SK-N-SH (cell line): ENCODE measurements around the gene ARHGEF12.

Experiments
- GABPA ChIP-seq: IDR thresholded peaks from 2 replicates; pipeline ENCODE4 v1.4.0; 2012; ENCODE audit warnings: low read depth, mild to moderate bottlenecking
- NFIC ChIP-seq: IDR thresholded peaks from 2 replicates; pipeline ENCODE4 v1.4.0; 2012; ENCODE audit warnings: borderline replicate concordance
- POLR2AphosphoS5 ChIP-seq: IDR thresholded peaks from 2 replicates; pipeline ENCODE4 v1.6.1; 2012; ENCODE audit warnings: low read depth, low read length
- RCOR1 ChIP-seq: fragments of 150-350 bp; IDR thresholded peaks from 2 replicates; pipeline ENCODE4 v1.6.1; 2017; ENCODE audit warnings: antibody characterized with exemption, low read length
- TAF1 ChIP-seq: IDR thresholded peaks from 2 replicates; pipeline ENCODE4 v1.6.1; 2012; ENCODE audit warnings: low read depth, mild to moderate bottlenecking, low read length, moderate library complexity, borderline replicate concordance
- USF2 ChIP-seq: fragments of 150-350 bp; IDR thresholded peaks from 2 replicates; pipeline ENCODE4 v1.6.1; 2017; ENCODE audit warnings: antibody characterized with exemption, low read length, low read depth, borderline replicate concordance
- YY1 ChIP-seq: IDR thresholded peaks from 2 replicates; pipeline ENCODE4 v1.4.0; 2012; ENCODE audit warnings: low read depth, mild to moderate bottlenecking
- TF ChIP-seq, protein P1 (sequence below): fragments of 200-600 bp; sonication (generic); IDR thresholded peaks from 2 replicates; pipeline ENCODE4 v1.6.1; 2017; ENCODE audit warnings: antibody characterized with exemption, mild to moderate bottlenecking, moderate library complexity

DNA sequence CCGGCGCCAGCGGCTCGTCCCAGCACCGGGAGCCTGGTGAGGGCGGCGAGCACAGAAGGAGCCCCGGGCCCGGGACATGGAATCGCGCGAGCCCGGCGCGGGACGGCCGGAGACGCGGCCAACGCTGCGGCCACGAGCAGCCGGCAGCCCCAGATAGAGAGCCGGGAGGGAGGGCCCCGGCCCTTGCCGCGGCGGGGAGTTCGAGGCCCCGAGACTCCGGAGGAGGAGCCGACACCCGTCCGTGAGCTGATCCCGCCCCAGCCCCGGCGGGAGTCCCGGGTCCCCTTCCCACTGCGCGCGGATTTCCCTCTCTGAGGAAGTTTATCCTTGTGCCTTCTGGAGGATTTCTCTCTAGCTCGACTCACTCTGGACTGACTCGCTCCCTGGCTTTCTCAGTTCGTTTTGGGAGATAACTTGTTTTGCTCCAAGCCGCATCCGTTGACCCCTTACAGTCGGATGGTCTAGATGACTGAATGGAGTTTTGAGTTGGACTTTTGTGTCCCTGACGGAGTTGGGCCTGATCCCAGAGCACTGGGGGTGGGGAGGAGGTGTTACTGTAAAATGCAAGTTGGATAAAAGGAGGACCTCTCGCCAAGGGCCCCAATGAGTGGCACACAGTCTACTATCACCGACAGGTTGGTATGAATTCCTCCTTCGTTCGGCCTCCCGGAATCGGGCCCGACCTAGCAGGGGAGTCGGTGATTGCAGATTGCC is 585 bp downstream of the ARHGEF12 start:
- TF ChIP-seq, protein P1, sequence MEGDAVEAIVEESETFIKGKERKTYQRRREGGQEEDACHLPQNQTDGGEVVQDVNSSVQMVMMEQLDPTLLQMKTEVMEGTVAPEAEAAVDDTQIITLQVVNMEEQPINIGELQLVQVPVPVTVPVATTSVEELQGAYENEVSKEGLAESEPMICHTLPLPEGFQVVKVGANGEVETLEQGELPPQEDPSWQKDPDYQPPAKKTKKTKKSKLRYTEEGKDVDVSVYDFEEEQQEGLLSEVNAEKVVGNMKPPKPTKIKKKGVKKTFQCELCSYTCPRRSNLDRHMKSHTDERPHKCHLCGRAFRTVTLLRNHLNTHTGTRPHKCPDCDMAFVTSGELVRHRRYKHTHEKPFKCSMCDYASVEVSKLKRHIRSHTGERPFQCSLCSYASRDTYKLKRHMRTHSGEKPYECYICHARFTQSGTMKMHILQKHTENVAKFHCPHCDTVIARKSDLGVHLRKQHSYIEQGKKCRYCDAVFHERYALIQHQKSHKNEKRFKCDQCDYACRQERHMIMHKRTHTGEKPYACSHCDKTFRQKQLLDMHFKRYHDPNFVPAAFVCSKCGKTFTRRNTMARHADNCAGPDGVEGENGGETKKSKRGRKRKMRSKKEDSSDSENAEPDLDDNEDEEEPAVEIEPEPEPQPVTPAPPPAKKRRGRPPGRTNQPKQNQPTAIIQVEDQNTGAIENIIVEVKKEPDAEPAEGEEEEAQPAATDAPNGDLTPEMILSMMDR = no peak
- TF ChIP-seq POLR2AphosphoS5 (no peak), TAF1 (no peak), GABPA (no peak), USF2 (no peak), RCOR1 (no peak), YY1 (no peak), NFIC (no peak)
